Epithelial cell of proximal tubule (primary cell): ENCODE results near the gene MEG3. TPM values are rescaled to one million over a fixed set of nuclear protein-coding genes. Genes with fewer than 3 reads are reported as not detected.

Experiments used
- DNase-seq: peaks from one replicate; pipeline ENCODE4 v3.0.0-alpha.2; 2011; ENCODE audit warnings: low read depth
- H3K4me3 ChIP-seq: 2 replicates; pipeline ENCODE4 v1.5.1; 2011; ENCODE audit warnings: low read depth, mild to moderate bottlenecking, low read length
- CTCF ChIP-seq: conservative IDR thresholded peaks from 2 replicates; pipeline ENCODE4 v1.5.1; 2012; ENCODE audit warnings: low read depth, mild to moderate bottlenecking, low read length
- total RNA-seq: library from RNA; depleted of rRNA; stranded (reverse); fragments of >200 nt; gene quantifications from 2 replicates; pipeline ENCODE4 v1.2.3, GENCODE V29; 2015

The MEG3 gene
- total RNA-seq, 1 donor from 2014 or later: 26.0 TPM

- no peak for DNase-seq
- no peak for TF ChIP-seq CTCF
- no peak overlapping the region for H3K4me3 ChIP-seq
Measured at GRCh38 chr14:100861937-100862247, 36.0 kb downstream of the MEG3 start.

GRCh38 chr14:100862277-100862676, 36.4 kb downstream of the MEG3 start:
- H3K4me3 ChIP-seq: no peak overlapping the region
- no peak for TF ChIP-seq CTCF
- DNase-seq: no peak

- H3K4me3 ChIP-seq: no peak overlapping the region
- TF ChIP-seq CTCF: no peak
- no peak for DNase-seq
Measured at GRCh38 chr14:100862793-100863192, 36.9 kb downstream of the MEG3 start.

GRCh38 chr14:100864206-100864605, 38.3 kb downstream of the MEG3 start:
- no peak for TF ChIP-seq CTCF
- H3K4me3 ChIP-seq: no peak overlapping the region
- DNase-seq: no peak

GRCh38 chr14:100864960-100865681, 39.2 kb downstream of the MEG3 start:
- H3K4me3 ChIP-seq: no peak overlapping the region
- DNase-seq: no peak
- no peak for TF ChIP-seq CTCF

GRCh38 chr14:100865682-100866591, 40.0 kb downstream of the MEG3 start:
- DNase-seq: no peak
- H3K4me3 ChIP-seq: no peak overlapping the region
- no peak for TF ChIP-seq CTCF
